ENCODE measurements around the gene DENND4B. TPM values are rescaled to one million over a fixed set of nuclear protein-coding genes. Genes with fewer than 3 reads are reported as not detected.
"Not testable (repeated sequence)": the region's sequence is repeated elsewhere in the genome, so short reads cannot be mapped to it uniquely, and the experiment has no call there.

Gene DENND4B
- total RNA-seq, 4 donors from 2014 or later = 19.2 to 30.4 (median 26.2) TPM

- TF ChIP-seq POLR2AphosphoS5 (IDR thresholded peaks at IDR 0.05) (no peak), EP300 (IDR thresholded peaks at IDR 0.05) (no peak), POLR2A (IDR thresholded peaks at IDR 0.05; ENCODE audit: low read depth) (no peak)
- TF ChIP-seq, protein P1, sequence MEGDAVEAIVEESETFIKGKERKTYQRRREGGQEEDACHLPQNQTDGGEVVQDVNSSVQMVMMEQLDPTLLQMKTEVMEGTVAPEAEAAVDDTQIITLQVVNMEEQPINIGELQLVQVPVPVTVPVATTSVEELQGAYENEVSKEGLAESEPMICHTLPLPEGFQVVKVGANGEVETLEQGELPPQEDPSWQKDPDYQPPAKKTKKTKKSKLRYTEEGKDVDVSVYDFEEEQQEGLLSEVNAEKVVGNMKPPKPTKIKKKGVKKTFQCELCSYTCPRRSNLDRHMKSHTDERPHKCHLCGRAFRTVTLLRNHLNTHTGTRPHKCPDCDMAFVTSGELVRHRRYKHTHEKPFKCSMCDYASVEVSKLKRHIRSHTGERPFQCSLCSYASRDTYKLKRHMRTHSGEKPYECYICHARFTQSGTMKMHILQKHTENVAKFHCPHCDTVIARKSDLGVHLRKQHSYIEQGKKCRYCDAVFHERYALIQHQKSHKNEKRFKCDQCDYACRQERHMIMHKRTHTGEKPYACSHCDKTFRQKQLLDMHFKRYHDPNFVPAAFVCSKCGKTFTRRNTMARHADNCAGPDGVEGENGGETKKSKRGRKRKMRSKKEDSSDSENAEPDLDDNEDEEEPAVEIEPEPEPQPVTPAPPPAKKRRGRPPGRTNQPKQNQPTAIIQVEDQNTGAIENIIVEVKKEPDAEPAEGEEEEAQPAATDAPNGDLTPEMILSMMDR (IDR thresholded peaks at IDR 0.05) = no peak
- Histone ChIP-seq H3K36me3 (peaks cover 0 to 13% (median 4%) of the 10 kb centered on the region in 4 donors), H3K27ac (replicated peaks in 1 of 4) (no peak overlapping the region), H3K9me3 (no peaks in the 10 kb centered on the region), H3K27me3 (no peaks in the 10 kb centered on the region), H3K4me1 (peaks cover 0 to 38% (median 28%) of the 10 kb centered on the region in 4 donors), H3K4me3 (no peak overlapping the region)
- intact Hi-C loops (cut with DNase I) = no loop called here
- WGBS = 94% methylated on average over 1 of the region's 1 CpG
- no peak for DNase-seq (ENCODE audit: extremely low spot score)
These were observed 40.1 kb downstream of the DENND4B start for GRCh38 chr1:153906396-153906795.

GRCh38 chr1:153905908-153906307, 40.6 kb downstream of the DENND4B start:
- peaks cover 0 to 35% (median 28%) of the 10 kb centered on the region in 4 donors for H3K4me1 ChIP-seq
- intact Hi-C loops (cut with DNase I); H3K4me3 ChIP-seq; H3K27me3 ChIP-seq; H3K9me3 ChIP-seq; DNase-seq (ENCODE audit: extremely low spot score): not testable (repeated sequence)
- WGBS = 96% methylated on average over 8 of the region's 8 CpGs
- H3K27ac ChIP-seq (replicated peaks in 1 of 4) = peak overlapping the region in 2 of 4 donors; percentile 16 to 26
- peaks cover 0 to 13% (median 4%) of the 10 kb centered on the region in 4 donors for H3K36me3 ChIP-seq

- no peak overlapping the region for H3K4me3 ChIP-seq
- H3K4me1 ChIP-seq = peaks cover 0 to 32% (median 28%) of the 10 kb centered on the region in 4 donors
- H3K27ac ChIP-seq (replicated peaks in 1 of 4) = peak overlapping the region in 1 of 4 donors; percentile 4
- DNase-seq (ENCODE audit: extremely low spot score) = no peak
- intact Hi-C loops (cut with DNase I) = no loop called here
- peaks cover 0 to 17% (median 8%) of the 10 kb centered on the region in 4 donors for H3K36me3 ChIP-seq
- H3K9me3 ChIP-seq = no peaks in the 10 kb centered on the region
- 78% methylated on average over 14 of the region's 14 CpGs for WGBS
- TF ChIP-seq, protein P1 (IDR thresholded peaks at IDR 0.05) = no peak
- TF ChIP-seq POLR2A (IDR thresholded peaks at IDR 0.05; ENCODE audit: low read depth) = no peak
- no peak for TF ChIP-seq POLR2AphosphoS5 (IDR thresholded peaks at IDR 0.05)
- no peak for TF ChIP-seq EP300 (IDR thresholded peaks at IDR 0.05)
- no peaks in the 10 kb centered on the region for H3K27me3 ChIP-seq
These were observed 42.6 kb downstream of the DENND4B start for GRCh38 chr1:153903841-153904455.

DNA sequence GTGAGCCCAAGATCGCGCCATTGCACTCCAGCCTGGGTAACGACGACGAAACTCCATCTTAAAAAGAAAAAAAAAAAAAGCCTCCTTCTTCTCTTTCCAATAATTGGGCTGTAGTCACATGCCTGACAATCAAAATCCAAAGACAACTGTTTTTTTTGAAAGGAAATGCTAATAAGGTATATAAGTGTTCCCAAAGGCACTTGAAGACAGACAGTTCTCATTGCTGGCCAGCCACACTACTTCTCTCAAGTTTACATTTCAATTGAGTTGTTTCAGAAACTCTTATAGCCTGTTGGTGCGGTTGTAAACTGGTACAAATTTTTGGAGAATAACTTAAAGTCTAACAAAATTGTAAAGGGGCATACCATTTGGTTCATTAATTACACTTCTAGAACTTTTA, 47.0 kb downstream of the DENND4B start:
- Histone ChIP-seq H3K4me1 (peaks cover 10 to 25% (median 18%) of the 10 kb centered on the region in 4 donors), H3K27me3 (no peaks in the 10 kb centered on the region), H3K9me3 (no peaks in the 10 kb centered on the region), H3K4me3 (no peak overlapping the region), H3K27ac (replicated peaks in 1 of 4) (no peak overlapping the region), H3K36me3 (peaks cover 0 to 24% (median 13%) of the 10 kb centered on the region in 4 donors)
- intact Hi-C loops (cut with DNase I) = no loop called here
- WGBS = 97% methylated on average over 6 of the region's 6 CpGs
- TF ChIP-seq EP300 (IDR thresholded peaks at IDR 0.05) (no peak), POLR2AphosphoS5 (IDR thresholded peaks at IDR 0.05) (no peak), POLR2A (IDR thresholded peaks at IDR 0.05; ENCODE audit: low read depth) (no peak)
- TF ChIP-seq, protein P1 (IDR thresholded peaks at IDR 0.05) = no peak
- DNase-seq (ENCODE audit: extremely low spot score) = no peak

DNA sequence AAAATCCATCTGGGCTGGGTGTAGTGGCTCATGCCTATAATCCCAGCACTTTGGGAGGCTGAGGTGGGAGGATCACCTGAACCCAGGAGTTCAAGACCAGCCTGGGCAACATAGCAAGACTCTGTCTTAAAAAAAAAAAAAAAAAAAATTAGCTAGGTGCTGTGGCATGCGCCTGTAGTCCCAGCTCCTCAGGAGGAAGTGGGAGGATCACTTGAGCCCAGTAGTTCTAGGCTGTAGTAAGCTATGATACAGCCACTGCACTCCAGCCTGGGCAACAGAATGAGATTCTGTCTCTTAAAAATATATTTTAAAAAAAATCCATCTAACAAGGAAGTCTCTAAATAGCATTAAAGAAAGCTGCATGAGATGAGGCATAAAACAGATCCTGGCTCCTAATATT, 50.7 kb downstream of the DENND4B start:
- H3K9me3 ChIP-seq; H3K27me3 ChIP-seq; DNase-seq (ENCODE audit: extremely low spot score); H3K27ac ChIP-seq (replicated peaks in 1 of 4); intact Hi-C loops (cut with DNase I); H3K4me3 ChIP-seq: not testable (repeated sequence)
- peaks cover 0 to 16% (median 10%) of the 10 kb centered on the region in 4 donors for H3K4me1 ChIP-seq
- 73% methylated on average over 1 of the region's 1 CpG for WGBS
- H3K36me3 ChIP-seq = peaks cover 0 to 37% (median 17%) of the 10 kb centered on the region in 4 donors

GRCh38 chr1:153891042-153891441, 55.5 kb downstream of the DENND4B start:
- peaks cover 24 to 26% (median 25%) of the 10 kb centered on the region in 4 donors for H3K4me1 ChIP-seq
- peaks cover 0 to 20% (median 7%) of the 10 kb centered on the region in 4 donors for H3K36me3 ChIP-seq
- DNase-seq (ENCODE audit: extremely low spot score); H3K27ac ChIP-seq (replicated peaks in 1 of 4); H3K9me3 ChIP-seq; intact Hi-C loops (cut with DNase I); H3K4me3 ChIP-seq; H3K27me3 ChIP-seq: not testable (repeated sequence)
- WGBS = 94% methylated on average over 7 of the region's 7 CpGs
